Measurements from ENCODE around the gene KIF3B.
"Not testable (repeated sequence)": the region's sequence is repeated elsewhere in the genome, so short reads cannot be mapped to it uniquely, and the experiment has no call there.

Gene KIF3B

GRCh38 chr20:32285621-32286371, 8.3 kb downstream of the KIF3B start:
- peak; percentile 78 for DNase-seq (ENCODE audit: low read depth)
- peak overlapping the region; percentile 30; the same call in 1 of the 2 replicates for H3K4me3 ChIP-seq (ENCODE audit: low read depth, low read length)
- TF ChIP-seq CTCF (IDR thresholded peaks at IDR 0.05; ENCODE audit: low read depth, low read length, missing control alignments), result no peak

DNA sequence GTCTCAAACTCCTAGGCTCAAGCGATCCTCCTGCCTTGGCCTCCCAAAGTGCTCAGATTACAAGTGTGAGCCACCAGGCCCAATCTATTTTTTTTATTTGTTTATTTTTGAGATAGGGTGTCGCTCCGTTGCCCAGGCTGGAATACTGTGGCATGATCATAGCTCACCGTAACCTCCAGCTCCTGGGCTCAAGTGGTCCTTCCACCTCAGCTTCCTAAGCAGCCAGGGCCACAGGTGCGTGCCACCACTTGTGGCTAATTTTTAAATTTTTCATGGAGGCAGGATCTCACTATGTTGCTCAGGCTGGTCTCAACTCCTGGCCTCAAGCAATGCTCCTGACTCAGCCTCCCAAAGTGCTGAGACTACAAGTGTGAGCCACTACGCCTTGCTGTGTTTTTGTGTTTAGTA, 9.8 kb downstream of the KIF3B start:
- no peak for DNase-seq (ENCODE audit: low read depth)
- TF ChIP-seq CTCF (IDR thresholded peaks at IDR 0.05; ENCODE audit: low read depth, low read length, missing control alignments), result no peak
- H3K4me3 ChIP-seq (ENCODE audit: low read depth, low read length), result no peak overlapping the region

GRCh38 chr20:32288225-32288849, 10.9 kb downstream of the KIF3B start:
- DNase-seq (ENCODE audit: low read depth), result no peak
- TF ChIP-seq CTCF (IDR thresholded peaks at IDR 0.05; ENCODE audit: low read depth, low read length, missing control alignments), result no peak
- no peak overlapping the region for H3K4me3 ChIP-seq (ENCODE audit: low read depth, low read length)

GRCh38 chr20:32289299-32289660, 11.8 kb downstream of the KIF3B start:
- not testable (repeated sequence) for H3K4me3 ChIP-seq (ENCODE audit: low read depth, low read length); DNase-seq (ENCODE audit: low read depth)

- no peak for TF ChIP-seq CTCF (IDR thresholded peaks at IDR 0.05; ENCODE audit: low read depth, low read length, missing control alignments)
- no peak overlapping the region for H3K4me3 ChIP-seq (ENCODE audit: low read depth, low read length)
- no peak for DNase-seq (ENCODE audit: low read depth)
Measured at GRCh38 chr20:32289661-32290431, 12.4 kb downstream of the KIF3B start.

DNA sequence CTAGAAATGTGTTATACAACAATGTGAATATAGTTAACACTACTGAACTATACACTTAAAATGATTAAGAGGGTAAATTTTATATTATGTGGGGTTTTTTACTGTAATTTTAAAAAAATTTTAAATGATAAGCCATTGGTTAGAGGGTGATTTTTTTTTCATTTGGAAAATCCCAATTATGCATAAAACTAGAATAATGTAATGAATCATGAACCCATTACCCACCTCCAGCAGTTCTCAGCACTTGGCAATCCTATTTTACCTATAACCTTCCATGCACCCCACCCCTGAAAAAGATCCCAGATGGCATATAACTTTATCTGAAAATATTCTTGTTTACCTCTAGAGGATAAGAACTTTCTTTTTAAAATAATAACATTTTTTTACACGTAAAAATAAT, 13.7 kb downstream of the KIF3B start:
- no peak for DNase-seq (ENCODE audit: low read depth)
- no peak for TF ChIP-seq CTCF (IDR thresholded peaks at IDR 0.05; ENCODE audit: low read depth, low read length, missing control alignments)

GRCh38 chr20:32292548-32292947, 15.1 kb downstream of the KIF3B start:
- TF ChIP-seq CTCF (IDR thresholded peaks at IDR 0.05; ENCODE audit: low read depth, low read length, missing control alignments), result no peak
- no peak overlapping the region for H3K4me3 ChIP-seq (ENCODE audit: low read depth, low read length)
- DNase-seq (ENCODE audit: low read depth), result no peak

More for the DNA sequence above, 13.7 kb downstream of the KIF3B start:
- H3K4me3 ChIP-seq (ENCODE audit: low read depth, low read length), result no peak overlapping the region

Data from GM12864 (cell line).